Liver (tissue), 3 donors: Measurements from ENCODE around the gene NOP14.

Experiments used
- ATF3 ChIP-seq: IDR thresholded peaks from 2 replicates; pipeline ENCODE4 v1.6.1; 2016; ENCODE audit warnings: antibody characterized with exemption
- CTCF ChIP-seq: fragments of 150-350 bp; IDR thresholded peaks from 2 replicates; pipeline ENCODE4 v1.5.1; 2017; ENCODE audit warnings: improper control_type of control experiment, low read depth, low read length; ENCODE audit not compliant: missing input control
- GABPA ChIP-seq, 2 donors: IDR thresholded peaks in 1 of 2; conservative IDR thresholded peaks in 1 of 2; 2 replicates each; pipeline ENCODE4 v1.6.1; 2016; ENCODE audit warnings: antibody characterized with exemption in 2 of 2, mild to moderate bottlenecking in 1 of 2, moderate library complexity in 1 of 2
- JUND ChIP-seq, 2 donors: IDR thresholded peaks; 2 replicates each; pipeline ENCODE4 v1.6.1; 2016; ENCODE audit warnings: antibody characterized with exemption in 2 of 2
- MAX ChIP-seq: IDR thresholded peaks from 2 replicates; pipeline ENCODE4 v1.6.1; 2016; ENCODE audit warnings: antibody characterized with exemption
- RAD21 ChIP-seq, 2 donors: IDR thresholded peaks; 2 replicates each; pipeline ENCODE4 v1.6.1; 2016; ENCODE audit warnings: antibody characterized with exemption in 2 of 2, mild to moderate bottlenecking in 2 of 2
- REST ChIP-seq: IDR thresholded peaks from 2 replicates; pipeline ENCODE4 v1.6.1; 2016; ENCODE audit warnings: antibody characterized with exemption, mild to moderate bottlenecking
- RXRA ChIP-seq, 2 donors: IDR thresholded peaks; 2 replicates each; pipeline ENCODE4 v1.6.1; 2017 to 2018; ENCODE audit warnings: antibody characterized with exemption in 2 of 2, mild to moderate bottlenecking in 1 of 2
- SP1 ChIP-seq: IDR thresholded peaks from 2 replicates; pipeline ENCODE4 v1.6.1; 2018; ENCODE audit warnings: antibody characterized with exemption, mild to moderate bottlenecking
- TAF1 ChIP-seq: conservative IDR thresholded peaks from 2 replicates; pipeline ENCODE4 v1.6.1; 2016; ENCODE audit warnings: antibody characterized with exemption, mild to moderate bottlenecking
- YY1 ChIP-seq: IDR thresholded peaks from 2 replicates; pipeline ENCODE4 v1.6.1; 2016; ENCODE audit warnings: antibody characterized with exemption, mild to moderate bottlenecking
- ZBTB33 ChIP-seq: IDR thresholded peaks from 2 replicates; pipeline ENCODE4 v1.6.1; 2016; ENCODE audit warnings: antibody characterized with exemption
- donor health status: healthy.
- donor health status: healthy.

GRCh38 chr4:2910409-2910808 lies 52.8 kb downstream of the NOP14 start:
- TF ChIP-seq MAX (no peak), RXRA (IDR thresholded peaks at IDR 0.05) (no peak), CTCF (no peak), JUND (IDR thresholded peaks at IDR 0.05) (no peak), REST (no peak), ZBTB33 (no peak), YY1 (no peak), TAF1 (no peak), RAD21 (IDR thresholded peaks at IDR 0.05) (no peak), SP1 (no peak), ATF3 (no peak), GABPA (IDR thresholded peaks at IDR 0.05 in 1 of 2, conservative IDR thresholded peaks at IDR 0.05 in 1 of 2) (no peak)
